Retinal pigment epithelial cell (primary cell): ENCODE results near the gene CCDC136.

Experiments
- DNase-seq: peaks from one replicate; pipeline ENCODE4 v3.0.0-alpha.2; 2010; ENCODE audit warnings: low read depth
- H3K4me3 ChIP-seq: 2 replicates; pipeline ENCODE4 v1.5.1; 2011; ENCODE audit warnings: mild to moderate bottlenecking, low read length, control low read depth, moderate library complexity
- TF ChIP-seq, protein P1 (sequence below): conservative IDR thresholded peaks from 2 replicates; pipeline ENCODE4 v1.5.1; 2011; ENCODE audit warnings: low read depth, low read length, control low read depth, inconsistent platforms

Gene CCDC136

DNA sequence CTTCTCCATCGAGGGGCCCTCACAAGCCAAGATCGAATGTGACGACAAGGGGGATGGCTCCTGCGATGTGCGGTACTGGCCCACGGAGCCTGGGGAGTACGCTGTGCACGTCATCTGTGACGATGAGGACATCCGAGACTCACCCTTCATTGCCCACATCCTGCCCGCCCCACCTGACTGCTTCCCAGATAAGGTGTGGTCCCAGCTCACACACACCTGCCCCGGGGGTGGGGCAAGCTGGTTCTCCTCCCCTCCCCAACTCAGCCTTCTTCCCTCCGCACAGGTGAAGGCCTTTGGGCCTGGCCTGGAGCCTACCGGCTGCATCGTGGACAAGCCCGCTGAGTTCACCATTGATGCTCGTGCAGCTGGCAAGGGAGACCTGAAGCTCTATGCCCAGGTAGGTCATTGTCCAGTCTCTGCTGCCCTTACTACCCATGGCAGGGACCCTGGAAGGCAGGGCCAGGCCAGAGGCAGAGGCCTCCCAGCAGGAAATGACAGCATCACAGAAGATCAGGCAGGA lies 49.5 kb downstream of the CCDC136 start:
- TF ChIP-seq, protein P1, sequence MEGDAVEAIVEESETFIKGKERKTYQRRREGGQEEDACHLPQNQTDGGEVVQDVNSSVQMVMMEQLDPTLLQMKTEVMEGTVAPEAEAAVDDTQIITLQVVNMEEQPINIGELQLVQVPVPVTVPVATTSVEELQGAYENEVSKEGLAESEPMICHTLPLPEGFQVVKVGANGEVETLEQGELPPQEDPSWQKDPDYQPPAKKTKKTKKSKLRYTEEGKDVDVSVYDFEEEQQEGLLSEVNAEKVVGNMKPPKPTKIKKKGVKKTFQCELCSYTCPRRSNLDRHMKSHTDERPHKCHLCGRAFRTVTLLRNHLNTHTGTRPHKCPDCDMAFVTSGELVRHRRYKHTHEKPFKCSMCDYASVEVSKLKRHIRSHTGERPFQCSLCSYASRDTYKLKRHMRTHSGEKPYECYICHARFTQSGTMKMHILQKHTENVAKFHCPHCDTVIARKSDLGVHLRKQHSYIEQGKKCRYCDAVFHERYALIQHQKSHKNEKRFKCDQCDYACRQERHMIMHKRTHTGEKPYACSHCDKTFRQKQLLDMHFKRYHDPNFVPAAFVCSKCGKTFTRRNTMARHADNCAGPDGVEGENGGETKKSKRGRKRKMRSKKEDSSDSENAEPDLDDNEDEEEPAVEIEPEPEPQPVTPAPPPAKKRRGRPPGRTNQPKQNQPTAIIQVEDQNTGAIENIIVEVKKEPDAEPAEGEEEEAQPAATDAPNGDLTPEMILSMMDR: no peak
- no peak for DNase-seq
- no peak overlapping the region for H3K4me3 ChIP-seq

DNA sequence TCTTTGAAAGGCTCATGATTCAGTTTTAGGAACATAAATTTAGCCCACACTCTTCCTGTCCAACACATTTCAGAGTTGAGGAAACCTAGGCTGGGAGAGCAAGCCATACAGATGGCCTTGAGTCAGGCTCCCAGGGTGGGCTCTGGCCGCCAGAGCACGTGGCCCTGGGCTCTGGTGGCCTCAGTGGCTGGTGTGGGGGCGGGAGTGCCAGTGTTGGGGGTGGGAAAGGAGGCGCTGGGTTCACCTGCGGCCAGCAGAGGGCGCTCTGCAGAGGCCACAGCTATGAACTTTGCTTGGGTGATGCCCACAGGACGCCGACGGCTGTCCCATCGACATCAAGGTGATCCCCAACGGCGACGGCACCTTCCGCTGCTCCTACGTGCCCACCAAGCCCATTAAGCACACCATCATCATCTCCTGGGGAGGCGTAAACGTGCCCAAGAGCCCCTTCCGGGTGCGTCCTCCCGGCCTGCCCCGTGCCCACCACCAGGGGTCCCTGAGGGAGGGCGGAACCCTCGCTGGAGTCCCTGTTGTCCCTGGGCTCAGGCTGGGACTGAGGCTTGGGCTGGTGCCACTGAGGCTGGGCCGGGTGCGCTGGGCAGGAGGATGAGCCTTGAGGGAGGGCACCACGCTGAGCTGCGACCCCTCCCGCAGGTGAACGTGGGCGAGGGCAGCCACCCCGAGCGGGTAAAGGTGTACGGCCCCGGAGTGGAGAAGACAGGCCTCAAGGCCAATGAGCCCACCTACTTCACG lies 50.3 kb downstream of the CCDC136 start:
- TF ChIP-seq, protein P1: peak; percentile 71
- no peak for DNase-seq
- no peak overlapping the region for H3K4me3 ChIP-seq

DNA sequence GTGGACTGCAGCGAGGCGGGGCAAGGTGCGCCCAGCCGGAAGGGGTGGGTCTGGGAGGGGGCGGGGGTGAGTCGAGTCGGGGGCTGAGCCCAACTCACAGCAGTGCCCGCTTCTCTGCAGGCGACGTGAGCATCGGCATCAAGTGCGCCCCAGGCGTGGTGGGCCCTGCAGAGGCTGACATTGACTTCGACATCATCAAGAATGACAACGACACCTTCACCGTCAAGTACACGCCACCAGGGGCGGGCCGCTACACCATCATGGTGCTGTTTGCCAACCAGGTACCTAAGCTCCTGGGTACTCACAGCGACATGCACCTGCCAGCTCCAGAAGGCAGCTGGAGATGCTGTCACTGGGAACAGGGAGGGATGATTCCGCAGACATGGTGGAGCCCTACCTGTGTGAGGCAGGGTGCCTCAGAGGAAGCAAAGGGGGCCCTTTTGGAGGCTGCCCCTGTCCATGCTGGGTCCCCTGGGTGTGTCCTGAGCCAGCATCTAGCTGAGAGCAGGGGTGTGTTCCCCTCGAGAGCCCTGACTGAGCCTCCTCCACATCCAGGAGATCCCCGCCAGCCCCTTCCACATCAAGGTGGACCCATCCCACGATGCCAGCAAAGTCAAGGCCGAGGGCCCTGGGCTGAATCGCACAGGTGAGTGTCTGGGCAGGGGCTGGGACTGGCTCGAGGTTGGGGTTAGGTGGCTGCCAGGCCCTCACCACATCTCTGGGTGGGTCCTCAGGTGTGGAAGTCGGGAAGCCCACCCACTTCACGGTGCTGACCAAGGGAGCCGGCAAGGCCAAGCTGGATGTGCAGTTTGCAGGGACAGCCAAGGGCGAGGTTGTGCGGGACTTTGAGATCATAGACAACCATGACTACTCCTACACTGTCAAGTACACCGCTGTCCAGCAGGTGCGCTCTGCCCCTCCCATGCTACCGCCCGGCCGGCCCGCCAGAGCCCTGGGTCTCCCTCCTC lies 51.2 kb downstream of the CCDC136 start:
- TF ChIP-seq, protein P1: no peak
- H3K4me3 ChIP-seq: no peak overlapping the region
- DNase-seq: no peak

DNA sequence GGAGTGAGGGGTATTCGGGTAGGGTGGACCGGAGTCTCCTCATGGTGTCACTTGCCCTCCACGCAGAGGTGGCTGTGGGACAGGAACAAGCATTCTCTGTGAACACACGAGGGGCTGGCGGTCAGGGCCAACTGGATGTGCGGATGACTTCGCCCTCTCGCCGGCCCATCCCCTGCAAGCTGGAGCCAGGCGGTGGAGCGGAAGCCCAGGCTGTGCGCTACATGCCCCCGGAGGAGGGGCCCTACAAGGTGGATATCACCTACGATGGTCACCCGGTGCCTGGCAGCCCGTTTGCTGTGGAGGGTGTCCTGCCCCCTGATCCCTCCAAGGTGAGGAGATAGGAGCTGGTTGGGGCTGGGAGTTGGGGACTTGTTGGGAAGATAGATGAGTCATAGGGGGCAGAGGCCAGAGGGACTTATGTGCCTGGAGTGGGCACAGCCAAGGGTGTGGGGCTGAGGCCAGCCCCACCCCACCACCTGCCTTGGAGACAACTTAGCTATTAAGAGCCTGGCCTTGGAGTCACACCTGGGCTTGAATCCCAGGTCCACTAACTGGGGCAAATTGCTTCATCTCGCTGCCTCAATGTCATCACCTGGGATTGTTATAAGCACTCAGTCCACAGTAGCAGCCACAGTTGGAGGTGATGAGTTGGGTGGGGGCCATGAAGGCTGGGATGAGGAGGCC lies 52.3 kb downstream of the CCDC136 start:
- TF ChIP-seq, protein P1: no peak
- no peak overlapping the region for H3K4me3 ChIP-seq
- DNase-seq: no peak

DNA sequence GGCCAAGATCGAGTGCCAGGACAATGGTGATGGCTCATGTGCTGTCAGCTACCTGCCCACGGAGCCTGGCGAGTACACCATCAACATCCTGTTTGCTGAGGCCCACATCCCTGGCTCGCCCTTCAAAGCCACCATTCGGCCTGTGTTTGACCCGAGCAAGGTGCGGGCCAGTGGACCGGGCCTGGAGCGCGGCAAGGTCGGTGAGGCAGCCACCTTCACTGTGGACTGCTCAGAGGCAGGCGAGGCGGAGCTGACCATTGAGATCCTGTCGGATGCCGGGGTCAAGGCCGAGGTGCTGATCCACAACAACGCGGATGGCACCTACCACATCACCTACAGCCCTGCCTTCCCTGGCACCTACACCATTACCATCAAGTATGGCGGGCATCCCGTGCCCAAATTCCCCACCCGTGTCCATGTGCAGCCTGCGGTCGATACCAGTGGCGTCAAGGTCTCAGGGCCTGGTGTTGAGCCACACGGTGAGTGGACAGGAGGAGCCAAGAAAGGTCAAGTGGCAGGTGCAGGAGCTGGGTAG lies 53.1 kb downstream of the CCDC136 start:
- DNase-seq: no peak
- TF ChIP-seq, protein P1: no peak
- H3K4me3 ChIP-seq: no peak overlapping the region

DNA sequence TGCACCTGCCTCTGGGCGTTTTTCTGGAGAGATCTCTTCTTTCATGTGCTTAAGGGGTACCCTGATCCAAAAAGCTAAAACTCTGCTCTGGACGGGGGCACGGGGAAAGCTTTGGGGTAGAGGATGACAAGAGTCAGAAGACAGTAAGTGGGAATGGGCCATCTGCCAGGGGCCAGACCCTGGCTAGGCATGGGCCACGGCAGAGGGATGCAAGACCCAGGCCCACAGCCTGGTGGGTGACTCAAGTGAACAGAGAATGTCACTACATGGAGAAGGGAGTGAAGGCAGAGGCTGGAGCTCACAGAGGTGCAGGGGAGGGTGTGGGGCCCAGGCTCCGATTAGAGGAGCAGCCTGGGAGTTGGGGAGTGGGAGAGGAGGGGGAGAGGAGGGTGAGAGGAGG lies 53.7 kb downstream of the CCDC136 start:
- no peak overlapping the region for H3K4me3 ChIP-seq
- DNase-seq: no peak
- TF ChIP-seq, protein P1: no peak
